Upper lobe of right lung (tissue), 1 donor: ENCODE data around the gene LRRFIP2. TPM values are rescaled to one million over a fixed set of nuclear protein-coding genes. Genes with fewer than 3 reads are reported as not detected.

Source experiments
- ATAC-seq: fragments of 200-7000 bp; cut with Tn5 transposase; one replicate; pipeline ENCODE4 v1.9.1; 2020; ENCODE audit warnings: mild to moderate bottlenecking, moderate library complexity
- DNase-seq: peaks from one replicate; pipeline ENCODE4 v3.0.0-alpha.2; 2020
- H3K27ac ChIP-seq: fragments of 200-600 bp; one replicate; pipeline ENCODE4 v1.8.0; 2022
- H3K27me3 ChIP-seq: fragments of 200-600 bp; one replicate; pipeline ENCODE4 v1.8.0; 2022; ENCODE audit warnings: mild to moderate bottlenecking
- H3K36me3 ChIP-seq: fragments of 200-600 bp; one replicate; pipeline ENCODE4 v1.8.0; 2022
- H3K4me1 ChIP-seq: fragments of 200-600 bp; one replicate; pipeline ENCODE4 v1.8.0; 2022
- H3K4me3 ChIP-seq: fragments of 200-600 bp; one replicate; pipeline ENCODE4 v1.8.0; 2022; ENCODE audit warnings: mild to moderate bottlenecking
- H3K9me3 ChIP-seq: fragments of 200-600 bp; one replicate; pipeline ENCODE4 v1.8.0; 2022
- CTCF ChIP-seq: fragments of 200-600 bp; IDR thresholded peaks from one replicate; pipeline ENCODE4 v1.8.0; 2022; ENCODE audit warnings: antibody characterized with exemption
- intact Hi-C: fragments of 100-400 bp; cut with DNase I; formaldehyde crosslinking; loops from one replicate; pipeline ENCODE4 v1.11.0; 2022
- total RNA-seq: library from RNA; stranded (reverse); fragmentation: NEBNext Ultra II Directional; extraction: Animal tissue kit (Norgen Biotek cat#: 25700); gene quantifications from one replicate; pipeline ENCODE4 v1.2.1, GENCODE V29; 2021
- donor health status: DM: no; HTN: yes; CAD: no; lungs with severe emphysema.

The LRRFIP2 gene
- total RNA-seq, 1 donor from 2014 or later = 50.3 TPM

DNA sequence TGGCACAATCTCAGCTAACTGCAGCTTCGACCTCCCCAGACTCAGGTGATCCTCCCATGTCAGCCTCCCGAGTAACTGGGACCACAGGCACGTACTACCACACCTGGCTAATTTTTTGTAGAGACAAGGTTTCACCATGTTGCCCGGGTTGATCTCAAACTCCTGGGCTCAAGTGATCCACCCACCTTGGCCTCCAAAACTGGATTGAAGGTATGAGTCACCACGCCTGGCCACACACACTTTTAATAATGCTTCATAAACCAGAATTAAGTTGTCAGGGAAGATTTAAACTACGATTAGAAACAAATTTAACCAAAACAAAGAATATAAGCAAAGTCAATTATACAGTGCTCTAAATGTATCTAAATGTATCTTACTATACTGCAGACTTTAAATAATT is 87.5 kb downstream of the LRRFIP2 start:
- Histone ChIP-seq H3K27ac (no peak overlapping the region), H3K4me3 (no peak overlapping the region), H3K4me1 (no peaks in the 10 kb centered on the region), H3K36me3 (peaks cover 44% of the 10 kb centered on the region), H3K9me3 (no peaks in the 10 kb centered on the region), H3K27me3 (no peaks in the 10 kb centered on the region)
- intact Hi-C loops = no loop called here
- no peak for ATAC-seq
- TF ChIP-seq CTCF = no peak
- no peak for DNase-seq

GRCh38 chr3:37082317-37082716 is 92.1 kb downstream of the LRRFIP2 start:
- H3K36me3 ChIP-seq = peaks cover 42% of the 10 kb centered on the region

DNA sequence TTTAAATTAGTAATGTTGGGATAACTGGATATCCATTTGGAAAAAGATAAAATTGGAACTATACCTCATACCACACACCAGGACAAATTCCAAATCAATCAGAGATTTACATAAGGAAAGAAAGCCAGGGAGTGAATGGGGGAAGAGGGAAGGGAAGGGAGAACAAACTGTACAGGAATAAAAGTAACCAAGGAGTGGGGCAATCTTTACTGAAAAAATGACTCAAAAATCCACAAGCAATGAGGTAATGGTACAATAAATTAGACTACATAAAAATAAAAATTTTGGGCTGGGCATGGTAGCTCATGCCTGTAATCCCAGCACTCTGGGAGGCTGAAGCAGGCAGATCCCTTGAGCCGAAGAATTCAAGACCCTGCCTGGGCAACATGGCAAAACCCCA is 98.4 kb downstream of the LRRFIP2 start:
- Histone ChIP-seq H3K27me3 (no peaks in the 10 kb centered on the region), H3K4me3 (no peak overlapping the region), H3K27ac (no peak overlapping the region), H3K36me3 (peaks cover 55% of the 10 kb centered on the region), H3K4me1 (no peaks in the 10 kb centered on the region), H3K9me3 (no peaks in the 10 kb centered on the region)
- DNase-seq (no peak), ATAC-seq (no peak)
- intact Hi-C loops = no loop called here
- TF ChIP-seq CTCF = no peak

More at GRCh38 chr3:37082317-37082716, 92.1 kb downstream of the LRRFIP2 start:
- Histone ChIP-seq H3K27me3 (no peaks in the 10 kb centered on the region), H3K4me3 (no peak overlapping the region), H3K9me3 (no peaks in the 10 kb centered on the region), H3K27ac (no peak overlapping the region), H3K4me1 (no peaks in the 10 kb centered on the region)
- TF ChIP-seq CTCF = no peak
- no peak for DNase-seq
- intact Hi-C loops = no loop called here
- no peak for ATAC-seq

DNA sequence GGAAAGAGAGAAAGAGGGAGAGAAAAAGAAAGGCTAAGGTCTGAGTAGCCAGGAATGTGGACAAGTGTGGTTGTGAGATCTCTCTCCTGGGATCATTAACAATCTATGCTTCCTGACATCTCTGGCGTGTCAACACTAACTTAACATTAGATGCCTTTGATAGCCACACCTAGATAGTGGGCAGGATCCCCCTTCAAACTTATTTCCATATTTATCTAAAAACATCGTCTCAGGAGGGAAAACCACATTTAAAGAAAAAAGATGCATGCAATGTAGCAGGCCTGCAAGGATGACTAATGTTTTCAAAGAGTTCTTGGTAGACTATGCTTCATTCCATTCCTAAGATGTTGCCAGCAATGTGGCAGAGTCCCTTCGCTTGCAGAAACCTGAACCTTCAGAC is 100.2 kb downstream of the LRRFIP2 start:
- no peak overlapping the region for H3K27ac ChIP-seq
- H3K9me3 ChIP-seq = no peaks in the 10 kb centered on the region
- intact Hi-C loops = no loop called here
- ATAC-seq = no peak
- H3K36me3 ChIP-seq = peaks cover 47% of the 10 kb centered on the region
- no peaks in the 10 kb centered on the region for H3K4me1 ChIP-seq
- no peaks in the 10 kb centered on the region for H3K27me3 ChIP-seq
- no peak for DNase-seq
- TF ChIP-seq CTCF = no peak
- H3K4me3 ChIP-seq = no peak overlapping the region

GRCh38 chr3:37072892-37073291 is 101.5 kb downstream of the LRRFIP2 start:
- Histone ChIP-seq H3K9me3 (no peaks in the 10 kb centered on the region), H3K27me3 (no peaks in the 10 kb centered on the region), H3K4me1 (no peaks in the 10 kb centered on the region), H3K4me3 (no peak overlapping the region), H3K36me3 (peaks cover 51% of the 10 kb centered on the region), H3K27ac (no peak overlapping the region)
- intact Hi-C loops = no loop called here
- DNase-seq (no peak), ATAC-seq (no peak)
- TF ChIP-seq CTCF = no peak

DNA sequence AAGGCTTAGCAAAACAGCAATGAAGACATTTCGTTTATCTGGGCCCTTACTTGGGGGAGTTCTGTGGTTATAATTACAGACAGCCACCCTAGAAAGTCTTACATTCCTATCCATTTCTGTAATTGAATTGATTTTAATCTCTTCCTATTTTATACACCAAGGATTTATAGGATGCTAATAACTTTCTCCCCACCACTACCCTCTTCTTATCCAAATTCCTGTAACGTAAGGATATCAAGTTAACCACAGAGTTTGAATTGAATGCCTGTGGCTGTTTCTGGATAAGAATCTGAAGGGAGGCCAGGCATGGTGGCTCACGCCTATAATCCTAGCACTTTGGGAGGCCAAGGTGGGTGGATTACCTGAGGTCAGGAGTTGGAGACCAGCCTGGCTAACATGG is 102.5 kb downstream of the LRRFIP2 start:
- intact Hi-C loops = no loop called here
- H3K4me3 ChIP-seq = no peak overlapping the region
- no peaks in the 10 kb centered on the region for H3K4me1 ChIP-seq
- no peak overlapping the region for H3K27ac ChIP-seq
- no peak for DNase-seq
- H3K36me3 ChIP-seq = peaks cover 48% of the 10 kb centered on the region
- no peaks in the 10 kb centered on the region for H3K27me3 ChIP-seq
- no peak for TF ChIP-seq CTCF
- no peak for ATAC-seq
- H3K9me3 ChIP-seq = no peaks in the 10 kb centered on the region
